HG03558 (cell line): ENCODE data around the gene SETD6.
A peak's percentile ranks its signal among the peaks of the same experiment; 100 is the strongest.
"Not testable (repeated sequence)": the region's sequence is repeated elsewhere in the genome, so short reads cannot be mapped to it uniquely, and the experiment has no call there.

Experiments used
- ATAC-seq: cut with Tn5 transposase; IDR thresholded peaks from one replicate; pipeline ENCODE4 v1.9.1; 2021; ENCODE audit warnings: moderate number of reproducible peaks; ENCODE audit not compliant: unreplicated experiment; ENCODE audit errors: extremely low read depth

Gene SETD6, protein sequence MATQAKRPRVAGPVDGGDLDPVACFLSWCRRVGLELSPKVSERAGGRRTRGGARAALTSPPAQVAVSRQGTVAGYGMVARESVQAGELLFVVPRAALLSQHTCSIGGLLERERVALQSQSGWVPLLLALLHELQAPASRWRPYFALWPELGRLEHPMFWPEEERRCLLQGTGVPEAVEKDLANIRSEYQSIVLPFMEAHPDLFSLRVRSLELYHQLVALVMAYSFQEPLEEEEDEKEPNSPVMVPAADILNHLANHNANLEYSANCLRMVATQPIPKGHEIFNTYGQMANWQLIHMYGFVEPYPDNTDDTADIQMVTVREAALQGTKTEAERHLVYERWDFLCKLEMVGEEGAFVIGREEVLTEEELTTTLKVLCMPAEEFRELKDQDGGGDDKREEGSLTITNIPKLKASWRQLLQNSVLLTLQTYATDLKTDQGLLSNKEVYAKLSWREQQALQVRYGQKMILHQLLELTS

DNA sequence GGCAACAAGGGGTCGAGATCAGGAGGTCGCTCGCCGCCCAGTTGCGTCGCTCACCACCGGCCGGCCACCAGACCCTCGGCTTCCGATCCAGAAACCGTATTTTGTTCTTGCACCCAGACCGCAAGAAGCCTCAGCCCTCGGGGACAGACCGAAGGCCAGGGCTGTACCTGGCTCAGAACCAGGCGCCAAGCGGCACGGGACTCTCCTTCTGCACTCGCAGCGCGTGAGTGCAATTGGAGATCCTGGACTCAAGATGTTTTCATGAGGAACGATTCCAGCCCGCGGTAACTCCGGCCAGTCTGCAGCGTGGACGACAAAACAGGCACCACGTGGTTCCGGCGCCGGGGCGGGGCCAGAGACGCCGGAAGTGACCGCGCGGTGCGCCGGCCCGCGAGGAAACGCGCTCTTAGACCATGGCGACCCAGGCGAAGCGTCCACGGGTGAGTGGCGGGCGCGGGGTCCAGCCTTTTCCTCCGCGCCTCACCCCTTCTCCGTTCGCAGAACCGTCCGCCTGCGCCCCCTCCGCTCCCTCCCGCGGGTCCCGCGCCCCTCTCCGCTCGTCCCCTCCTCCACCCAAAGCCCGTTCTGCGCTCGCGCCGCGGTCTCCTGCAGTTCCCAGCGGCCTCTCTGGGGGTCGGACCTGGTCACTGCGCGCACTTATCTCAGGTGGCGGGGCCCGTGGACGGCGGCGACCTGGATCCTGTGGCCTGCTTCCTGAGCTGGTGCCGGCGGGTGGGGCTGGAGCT is at the start of gene SETD6:
Gene SETD6, plus strand, starts transcription at position 393 of the 746 bp plus-strand sequence. Its CDS starts 21 bp downstream, at position 414.
- ATAC-seq, result peak; percentile 45

DNA sequence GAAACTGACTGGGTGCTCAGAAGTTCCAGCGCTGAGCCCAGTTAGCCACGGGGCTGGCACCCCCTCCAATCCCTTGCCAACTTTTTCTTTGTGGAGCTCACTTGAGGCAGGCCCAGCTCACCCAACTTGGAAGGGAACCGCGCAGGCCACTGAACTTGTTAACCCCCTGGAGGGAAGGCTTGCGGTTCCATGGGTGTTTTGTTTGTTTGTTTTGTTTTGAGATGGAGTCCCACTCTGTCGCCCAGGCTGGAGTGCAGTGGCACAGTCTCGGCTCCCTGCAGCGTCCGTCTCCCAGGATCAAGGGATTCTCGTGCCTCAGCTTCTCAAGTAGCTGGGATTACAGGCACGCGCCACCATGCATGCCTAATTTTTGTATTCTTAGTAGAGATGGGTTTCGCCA is 49.5 kb upstream of the SETD6 start:
- no peak for ATAC-seq

DNA sequence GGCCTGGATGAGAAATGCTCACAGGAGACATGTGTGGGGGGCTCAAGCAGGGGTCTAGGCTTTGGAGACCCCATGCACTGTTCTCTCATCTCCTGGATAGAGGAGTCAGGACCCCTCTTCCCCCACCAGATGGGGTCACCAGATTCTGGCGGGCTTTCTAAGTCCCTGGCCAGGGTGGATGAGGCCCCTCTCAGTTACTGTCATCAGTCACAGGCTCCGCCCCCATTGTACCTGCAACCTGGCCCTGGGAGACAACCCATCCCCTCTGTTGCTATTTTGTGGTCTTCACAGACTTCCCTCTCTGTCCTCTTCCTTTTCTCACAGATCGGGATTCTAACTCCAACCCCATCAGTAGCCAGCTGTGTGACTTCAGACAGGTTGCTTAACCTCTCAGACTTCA is 48.9 kb upstream of the SETD6 start:
- ATAC-seq, result no peak

DNA sequence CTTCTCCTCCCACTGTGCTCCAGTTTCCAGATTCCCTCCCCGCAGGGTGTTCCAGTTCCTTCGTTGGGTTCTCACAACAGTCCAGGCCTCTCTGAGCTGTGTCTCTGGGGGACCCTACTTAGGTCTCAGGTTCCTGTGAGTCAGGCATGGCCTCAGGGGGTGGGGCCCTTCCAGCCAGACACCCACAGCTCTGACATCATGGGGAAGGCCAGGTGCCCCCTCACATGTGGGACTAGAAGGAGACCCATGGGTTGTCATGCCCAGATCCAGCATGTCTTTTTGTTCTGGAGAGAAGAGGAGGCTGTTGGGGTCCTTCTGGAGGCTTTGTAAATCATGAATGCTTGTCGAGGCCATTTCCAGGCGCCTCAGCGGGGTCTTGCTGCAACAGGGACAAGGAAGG is 47.4 kb upstream of the SETD6 start:
- no peak for ATAC-seq

DNA sequence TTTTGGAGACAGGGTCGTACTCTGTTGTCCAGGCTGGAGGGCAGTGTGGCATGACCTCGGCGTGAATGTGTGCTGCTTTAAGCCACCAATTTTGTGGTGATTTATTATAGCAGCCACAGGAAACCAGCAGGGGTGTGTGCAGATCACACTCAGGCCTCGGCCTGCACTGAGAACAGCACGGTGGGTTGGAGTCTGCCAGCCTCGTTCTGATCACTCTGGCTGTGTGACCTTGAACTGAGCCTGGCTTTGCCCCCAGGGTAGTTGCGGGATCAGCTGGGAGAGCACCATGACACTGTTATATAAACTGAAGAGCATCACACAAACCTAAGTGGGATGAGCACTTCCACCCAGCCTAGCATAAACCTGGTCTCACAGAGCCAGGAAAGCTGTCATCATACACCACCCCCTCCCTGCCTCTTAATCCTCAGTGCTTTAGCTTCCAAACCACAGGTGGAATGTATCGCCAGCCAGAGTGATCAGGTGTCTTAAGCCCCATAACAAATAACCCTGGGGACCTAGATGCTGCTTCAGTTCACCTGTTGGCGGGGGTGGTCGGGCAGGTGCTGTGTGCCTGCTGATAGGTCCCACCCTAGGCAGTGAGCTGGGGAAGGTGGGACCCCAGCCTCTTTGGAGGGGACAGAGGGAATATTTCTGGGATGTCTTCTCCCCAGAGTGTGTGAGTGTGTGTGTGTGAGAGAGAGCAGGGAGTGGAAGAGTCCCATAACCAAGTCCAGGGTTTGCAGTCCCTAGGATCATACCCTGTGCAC is 43.9 kb upstream of the SETD6 start:
- no peak for ATAC-seq

DNA sequence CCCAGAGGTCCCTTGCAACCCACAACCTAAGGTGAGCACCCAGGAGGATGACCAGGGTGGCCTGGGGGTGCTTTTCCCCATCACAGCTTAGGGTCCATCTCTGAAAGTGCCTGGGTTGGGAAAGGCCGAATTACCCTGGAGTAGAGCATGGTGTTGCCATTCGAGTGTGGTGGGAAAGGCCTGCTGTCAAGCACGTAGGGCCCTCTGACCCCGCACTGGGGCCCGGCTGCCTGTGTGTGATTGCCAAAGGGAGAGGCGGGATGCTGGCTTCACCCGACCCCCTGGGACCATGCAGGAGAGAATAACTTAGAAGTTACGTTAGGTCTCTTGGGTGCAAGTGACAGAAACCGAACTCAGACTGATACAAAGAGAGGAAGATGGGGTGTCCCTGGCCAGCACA is 43.1 kb upstream of the SETD6 start:
- no peak for ATAC-seq

DNA sequence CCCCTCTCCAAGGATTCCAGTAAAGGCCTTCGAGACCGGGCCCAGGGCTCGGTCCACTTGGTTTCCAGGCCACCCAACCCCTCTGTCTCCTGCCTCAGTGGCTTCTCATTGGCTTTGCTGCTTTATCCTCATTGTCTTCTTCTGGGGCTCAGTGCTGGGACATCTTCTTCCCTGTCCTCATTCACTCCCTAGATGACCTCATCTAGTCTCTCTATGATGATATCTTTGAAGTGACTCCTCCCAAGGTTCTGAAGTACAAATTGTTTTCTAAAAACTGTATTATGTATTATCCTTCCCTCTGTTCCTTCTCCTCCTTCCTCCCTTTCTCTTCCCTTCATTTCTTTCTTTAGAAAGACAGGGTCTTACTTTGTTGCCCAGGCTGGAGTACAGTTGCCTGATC is 42.5 kb upstream of the SETD6 start:
- ATAC-seq, result no peak

DNA sequence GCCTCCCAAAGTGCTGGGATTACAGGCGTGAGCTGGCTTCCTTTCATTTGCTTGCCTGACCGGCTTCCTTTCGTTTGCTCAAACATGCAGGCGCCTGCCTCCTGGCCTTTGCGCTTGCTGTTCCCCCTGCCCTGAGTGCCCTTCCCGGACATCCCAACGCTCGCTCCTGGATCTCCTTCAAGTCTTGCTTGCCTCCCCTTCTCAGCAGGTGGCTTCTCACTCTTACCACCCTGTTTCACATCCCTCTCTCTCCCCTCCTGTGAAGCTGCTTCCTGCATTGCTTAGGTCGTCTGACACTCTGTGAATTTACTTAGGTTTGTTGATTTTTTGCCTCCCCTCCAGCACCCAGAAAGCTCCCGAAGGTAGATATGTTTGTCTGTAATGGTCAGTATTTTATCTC is 41.0 kb upstream of the SETD6 start:
- no peak for ATAC-seq

DNA sequence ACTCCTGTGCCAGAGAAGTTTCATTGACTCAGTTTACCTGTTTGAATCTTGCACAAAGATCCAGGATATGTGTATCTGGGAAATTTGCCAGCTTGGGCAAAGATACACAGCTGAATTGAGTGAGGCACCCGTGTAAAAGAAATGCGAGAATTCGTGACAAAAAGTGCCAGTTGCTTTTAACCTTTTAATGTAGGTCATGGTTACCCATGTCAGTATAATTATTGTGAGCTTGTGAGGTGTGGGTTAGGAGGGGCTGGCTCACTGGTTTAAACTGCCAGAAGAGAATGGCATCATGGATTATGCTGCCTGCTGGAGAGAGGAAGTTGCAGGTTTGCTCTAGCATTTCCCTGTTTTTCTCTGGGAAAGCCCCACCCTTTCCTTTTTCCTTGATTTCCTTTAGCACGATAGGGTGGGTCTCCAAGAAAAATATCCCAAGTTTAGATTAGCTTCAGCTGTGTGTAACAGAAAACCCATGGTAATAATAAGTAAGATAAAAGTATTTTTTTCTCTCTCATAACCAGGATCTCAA is 40.2 kb upstream of the SETD6 start:
- ATAC-seq, result no peak

DNA sequence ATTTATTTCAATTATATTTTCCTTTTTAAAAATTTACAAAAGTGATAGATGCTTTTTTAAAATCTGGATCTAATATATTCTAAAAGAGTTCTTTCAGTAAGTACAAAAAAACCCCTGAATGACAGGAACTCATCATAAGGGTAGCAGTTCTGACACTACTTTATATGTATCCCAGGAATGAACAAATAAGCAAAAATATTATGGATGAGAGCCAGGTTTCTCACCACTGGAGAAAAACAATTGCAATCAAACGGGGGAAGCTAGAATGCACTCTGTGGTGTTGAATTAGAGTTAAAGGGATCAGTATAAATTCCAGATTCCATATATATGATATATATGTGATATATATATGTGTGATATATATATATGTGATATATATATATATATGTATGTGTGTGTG is 38.5 kb upstream of the SETD6 start:
- no peak for ATAC-seq

DNA sequence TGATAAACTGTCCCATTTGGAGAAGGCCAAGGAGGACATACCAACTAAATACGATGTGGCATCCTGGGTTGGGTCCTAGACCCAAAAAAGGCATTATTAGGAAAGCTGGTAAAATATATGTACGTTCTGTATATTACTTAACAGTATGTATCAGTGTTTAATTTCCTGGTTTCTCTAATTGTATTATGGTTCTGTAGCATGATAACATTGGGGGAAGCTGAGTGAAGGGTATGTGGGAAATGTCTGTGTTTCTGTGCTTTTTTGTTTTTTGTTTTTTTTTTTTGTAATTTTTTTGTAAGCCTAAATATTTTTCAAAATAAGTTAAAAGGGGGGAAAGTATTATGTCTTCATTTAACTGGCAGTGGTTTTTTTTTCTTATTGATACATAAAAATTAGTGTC is 36.9 kb upstream of the SETD6 start:
- no peak for ATAC-seq

DNA sequence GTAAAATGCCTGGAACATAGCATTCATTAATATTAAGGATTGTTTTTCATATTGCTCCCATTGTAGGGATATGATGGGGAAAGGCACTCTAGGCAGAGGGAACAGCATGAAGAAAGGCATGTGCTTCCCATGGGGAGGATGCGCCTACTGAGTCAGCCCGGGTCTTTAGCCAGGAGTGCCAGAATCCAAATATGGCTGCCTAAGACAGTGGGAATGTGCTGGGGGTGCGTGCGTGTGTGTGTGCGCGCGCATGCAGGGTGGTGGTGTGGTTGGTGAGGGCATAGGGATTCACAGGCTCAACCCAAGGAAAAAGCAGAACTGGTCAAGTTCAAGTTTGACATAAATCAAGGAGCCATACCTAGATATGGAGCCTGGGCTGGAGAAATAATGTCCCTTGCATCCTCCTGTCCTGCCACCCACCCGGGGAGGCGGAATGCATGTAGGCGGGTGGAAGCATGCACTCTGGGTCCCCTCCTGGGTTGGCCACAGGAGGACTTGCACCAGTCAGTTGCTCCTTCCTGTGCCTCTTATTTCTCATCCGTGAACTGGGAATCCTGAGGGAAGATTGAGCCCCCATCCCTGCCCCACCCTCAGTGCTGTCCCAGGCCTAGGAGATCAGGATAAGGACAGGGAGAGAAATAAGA is 34.0 kb upstream of the SETD6 start:
- no peak for ATAC-seq

DNA sequence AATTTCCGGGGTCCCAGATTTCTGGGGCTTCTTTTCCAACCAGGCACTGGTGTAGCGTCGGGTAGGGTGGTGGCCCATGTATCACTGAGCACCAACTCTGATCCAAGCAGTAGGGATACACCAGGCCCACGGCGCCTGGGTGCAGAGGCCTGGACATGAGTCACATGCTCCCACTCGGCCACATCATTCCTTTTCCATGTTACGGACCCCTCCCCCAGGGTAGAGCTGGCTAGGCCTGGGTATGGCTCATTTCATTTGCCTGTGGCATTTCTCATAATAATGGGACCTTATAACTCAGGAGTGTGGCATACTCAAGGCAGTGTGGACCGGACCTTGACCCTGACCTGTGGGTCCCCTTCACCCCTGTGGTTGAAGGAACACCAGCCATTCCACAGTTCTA is 33.4 kb upstream of the SETD6 start:
- ATAC-seq, result no peak

DNA sequence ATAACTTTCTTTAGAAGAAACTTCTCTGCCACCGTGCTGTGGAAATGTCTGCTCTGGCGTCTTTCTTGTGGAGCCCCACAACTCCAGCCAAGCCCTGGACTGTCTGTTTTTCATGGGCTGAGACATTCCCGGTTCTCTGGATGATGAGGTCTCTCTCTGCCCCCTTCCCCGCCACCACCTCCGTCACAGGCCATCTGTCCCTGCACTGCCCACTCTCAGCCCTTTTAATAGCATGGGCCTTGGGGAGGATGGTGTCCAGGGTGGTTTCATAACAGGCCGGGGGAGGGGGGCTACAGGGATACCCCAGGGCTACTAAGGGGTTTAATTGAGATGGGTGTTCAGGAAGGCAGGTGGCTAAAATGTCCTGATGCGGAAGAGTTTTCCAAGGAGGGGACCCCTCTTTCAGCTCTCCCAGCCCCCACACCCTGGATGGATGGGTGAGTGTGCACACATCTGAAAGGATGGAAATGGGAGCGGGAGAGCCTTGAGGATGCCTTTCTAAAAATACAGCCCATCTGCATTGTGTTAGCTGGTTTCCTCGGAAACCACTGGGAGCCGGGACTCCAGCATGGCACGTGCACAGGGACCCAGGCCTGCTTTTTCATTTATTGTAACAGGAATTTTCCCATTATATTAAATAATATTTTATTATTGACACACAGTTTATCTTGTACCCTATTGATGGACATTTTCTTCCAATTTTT is 30.0 kb upstream of the SETD6 start:
- ATAC-seq, result no peak

DNA sequence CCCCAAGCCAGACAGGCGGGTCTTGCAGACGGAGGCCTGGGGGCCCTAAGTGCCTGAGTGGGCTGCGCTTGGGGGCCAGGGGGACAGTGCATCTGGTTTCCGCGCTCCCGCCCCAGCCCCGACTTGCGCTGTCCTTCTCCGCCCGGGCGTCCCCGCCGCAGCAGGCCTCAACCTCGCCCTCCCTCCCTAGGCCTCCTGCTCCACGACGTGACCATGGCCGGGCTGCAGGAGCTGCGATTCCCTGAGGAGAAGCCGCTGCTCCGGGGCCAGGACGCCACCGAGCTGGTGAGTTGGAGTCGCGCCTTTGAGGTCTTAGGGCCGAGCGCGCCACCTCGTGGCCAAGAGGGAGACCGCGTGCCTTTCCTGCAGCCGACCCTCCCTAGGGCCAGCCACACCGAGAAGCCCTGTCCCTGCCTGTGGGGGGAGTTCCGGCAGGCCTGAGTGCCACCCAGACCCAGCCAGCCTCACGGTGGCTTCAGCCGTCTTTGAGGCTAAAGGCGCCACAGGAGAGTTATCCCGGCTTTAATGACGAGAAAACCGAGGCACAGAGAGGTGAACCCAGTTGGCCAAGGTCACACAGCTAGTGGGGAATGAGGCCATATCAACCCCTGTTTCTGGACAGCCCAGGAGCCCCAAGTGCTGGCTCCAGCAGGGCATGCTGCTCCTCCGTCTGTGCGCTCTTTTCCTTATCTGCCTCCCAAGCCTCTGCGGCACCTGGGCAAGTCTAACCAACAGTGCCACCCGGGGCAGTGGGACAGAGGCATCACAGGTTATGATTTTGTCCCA is 27.6 kb upstream of the SETD6 start:
- ATAC-seq, result no peak

DNA sequence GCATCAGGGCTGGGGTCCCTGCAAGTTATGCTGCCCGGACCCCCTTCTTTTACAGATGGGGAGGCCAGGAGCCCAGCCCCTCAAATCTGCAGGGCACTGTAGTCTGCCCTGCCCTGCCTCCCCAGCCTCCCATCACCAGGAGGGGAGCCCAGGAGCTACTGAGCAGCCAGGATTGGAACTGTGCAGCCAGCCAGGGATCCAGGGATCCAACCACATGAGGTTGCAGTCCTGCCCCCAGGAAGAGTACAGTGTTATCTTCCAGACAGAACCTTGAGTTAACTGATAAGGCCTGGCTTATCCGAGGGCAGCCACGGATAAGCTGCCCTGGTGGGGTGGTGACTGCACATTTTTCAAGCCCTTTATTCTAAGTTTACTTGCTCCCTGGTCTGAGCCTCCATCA is 26.8 kb upstream of the SETD6 start:
- no peak for ATAC-seq

DNA sequence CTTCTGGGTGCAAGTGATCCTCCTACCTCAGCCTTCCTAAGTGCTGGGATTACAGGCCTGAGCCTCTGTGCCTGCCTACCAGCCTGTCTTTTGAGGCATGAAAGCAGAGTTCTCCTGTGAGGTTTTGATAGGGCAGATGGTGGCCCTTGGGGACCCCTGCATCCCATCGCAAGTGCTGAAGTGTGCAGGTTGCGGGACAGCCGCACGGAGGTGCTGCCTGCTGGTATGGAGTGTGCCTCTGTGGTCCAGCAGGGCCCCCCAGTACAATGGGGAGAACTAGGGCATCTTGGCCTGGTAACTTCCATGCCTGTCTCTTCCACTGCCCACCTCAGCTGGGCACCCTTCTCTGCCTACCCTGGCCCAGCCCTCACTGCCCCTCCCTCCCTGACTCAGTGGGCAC is 25.3 kb upstream of the SETD6 start:
- no peak for ATAC-seq

DNA sequence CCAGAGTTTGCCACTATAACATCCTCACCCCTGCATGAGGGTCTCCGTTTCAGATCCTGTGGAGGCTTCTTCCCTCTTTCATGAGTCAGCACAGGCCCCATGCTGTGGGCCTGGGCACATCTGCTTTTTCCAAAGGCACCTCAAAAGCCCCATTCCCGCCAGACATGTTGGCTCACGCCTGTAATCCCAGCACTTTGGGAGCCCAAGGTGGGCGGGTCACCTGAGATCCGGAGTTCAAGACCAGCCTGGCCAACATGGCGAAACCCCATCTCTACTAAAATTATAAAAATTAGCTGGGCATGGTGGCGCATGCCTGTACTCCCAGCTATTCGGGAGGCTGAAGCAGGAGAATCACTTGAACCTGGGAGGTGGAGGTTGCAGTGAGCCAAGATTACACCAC is 24.8 kb upstream of the SETD6 start:
- not testable (repeated sequence) for ATAC-seq

DNA sequence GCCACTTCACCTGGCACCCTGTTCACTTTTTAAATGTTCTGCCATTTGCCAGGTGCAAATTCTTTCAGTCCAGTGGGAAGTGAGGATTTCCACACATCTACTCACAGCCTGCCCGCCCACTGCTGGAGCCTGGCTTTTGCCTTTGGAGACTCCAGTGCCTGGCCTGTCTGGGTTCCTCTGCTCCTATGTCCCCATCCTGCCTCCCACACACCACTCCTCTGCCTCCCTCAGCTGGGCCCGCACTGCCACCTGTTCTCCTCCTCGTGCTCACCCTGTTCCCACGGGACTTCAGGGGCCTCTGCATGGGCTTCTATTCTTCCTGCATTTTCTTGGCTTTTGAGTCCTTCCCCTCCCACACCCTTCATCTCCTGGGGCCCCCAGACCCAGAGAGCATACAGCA is 23.3 kb upstream of the SETD6 start:
- no peak for ATAC-seq
